ENCODE results near the gene LANCL3. TPM values are rescaled to one million over a fixed set of nuclear protein-coding genes. Genes with fewer than 3 reads are reported as not detected.
"Not testable (repeated sequence)": the region's sequence is repeated elsewhere in the genome, so short reads cannot be mapped to it uniquely, and the experiment has no call there.

LANCL3 gene
- polyA plus RNA-seq, 1 donor from 2014 or later = 0.19 TPM

- H3K27ac Mint-ChIP-seq = no peak overlapping the region
- H3K36me3 Mint-ChIP-seq = peaks cover 1% of the 10 kb centered on the region
- no peaks in the 10 kb centered on the region for H3K4me1 Mint-ChIP-seq
- no peak overlapping the region for H3K4me3 Mint-ChIP-seq
- peaks cover 6% of the 10 kb centered on the region for H3K27me3 Mint-ChIP-seq
- peaks cover 0 to 3% (median 0%) of the 10 kb centered on the region in 3 donors for H3K9me3 Mint-ChIP-seq
These were observed 18.6 kb downstream of the LANCL3 start for GRCh38 chrX:37590047-37590446.

GRCh38 chrX:37594755-37595382, 23.4 kb downstream of the LANCL3 start:
- Mint-ChIP-seq H3K27me3 (peaks cover 8% of the 10 kb centered on the region), H3K36me3 (no peaks in the 10 kb centered on the region), H3K9me3 (no peaks in the 10 kb centered on the region), H3K27ac (no peak overlapping the region), H3K4me3 (no peak overlapping the region), H3K4me1 (no peaks in the 10 kb centered on the region)

GRCh38 chrX:37599729-37600128, 28.3 kb downstream of the LANCL3 start:
- no peaks in the 10 kb centered on the region for H3K4me1 Mint-ChIP-seq
- peaks cover 19% of the 10 kb centered on the region for H3K27me3 Mint-ChIP-seq
- no peaks in the 10 kb centered on the region for H3K36me3 Mint-ChIP-seq
- no peak overlapping the region for H3K27ac Mint-ChIP-seq
- H3K4me3 Mint-ChIP-seq = no peak overlapping the region
- no peaks in the 10 kb centered on the region for H3K9me3 Mint-ChIP-seq

GRCh38 chrX:37603938-37604409, 32.5 kb downstream of the LANCL3 start:
- H3K9me3 Mint-ChIP-seq = no peaks in the 10 kb centered on the region
- no peaks in the 10 kb centered on the region for H3K4me1 Mint-ChIP-seq
- no peak overlapping the region for H3K4me3 Mint-ChIP-seq

GRCh38 chrX:37607243-37607642, 35.8 kb downstream of the LANCL3 start:
- Mint-ChIP-seq H3K4me3 (no peak overlapping the region), H3K27ac (no peak overlapping the region), H3K36me3 (no peaks in the 10 kb centered on the region), H3K4me1 (no peaks in the 10 kb centered on the region), H3K27me3 (peaks cover 19% of the 10 kb centered on the region), H3K9me3 (no peaks in the 10 kb centered on the region)

More at GRCh38 chrX:37603938-37604409, 32.5 kb downstream of the LANCL3 start:
- Mint-ChIP-seq H3K27ac (no peak overlapping the region), H3K27me3 (peaks cover 22% of the 10 kb centered on the region), H3K36me3 (no peaks in the 10 kb centered on the region)

- no peaks in the 10 kb centered on the region for H3K4me1 Mint-ChIP-seq
- no peaks in the 10 kb centered on the region for H3K36me3 Mint-ChIP-seq
- H3K27ac Mint-ChIP-seq = no peak overlapping the region
- H3K27me3 Mint-ChIP-seq = peaks cover 19% of the 10 kb centered on the region
- H3K4me3 Mint-ChIP-seq = no peak overlapping the region
- H3K9me3 Mint-ChIP-seq = no peaks in the 10 kb centered on the region
These were observed 36.7 kb downstream of the LANCL3 start for GRCh38 chrX:37608156-37608555.

GRCh38 chrX:37609727-37610126, 38.3 kb downstream of the LANCL3 start:
- H3K27me3 Mint-ChIP-seq = peaks cover 8% of the 10 kb centered on the region
- H3K4me1 Mint-ChIP-seq = no peaks in the 10 kb centered on the region
- H3K4me3 Mint-ChIP-seq = no peak overlapping the region
- H3K9me3 Mint-ChIP-seq = no peaks in the 10 kb centered on the region
- no peaks in the 10 kb centered on the region for H3K36me3 Mint-ChIP-seq
- no peak overlapping the region for H3K27ac Mint-ChIP-seq

GRCh38 chrX:37613933-37614332, 42.5 kb downstream of the LANCL3 start:
- Mint-ChIP-seq H3K4me3 (no peak overlapping the region), H3K4me1 (no peaks in the 10 kb centered on the region), H3K36me3 (no peaks in the 10 kb centered on the region), H3K27me3 (peaks cover 2% of the 10 kb centered on the region), H3K9me3 (no peaks in the 10 kb centered on the region), H3K27ac (no peak overlapping the region)

GRCh38 chrX:37627602-37628001, 56.1 kb downstream of the LANCL3 start:
- Mint-ChIP-seq H3K27me3 (no peaks in the 10 kb centered on the region), H3K36me3 (peaks cover 2% of the 10 kb centered on the region), H3K9me3 (peaks cover 0 to 2% (median 0%) of the 10 kb centered on the region in 3 donors), H3K27ac (no peak overlapping the region), H3K4me1 (no peaks in the 10 kb centered on the region), H3K4me3 (no peak overlapping the region)

GRCh38 chrX:37638047-37638446, 66.6 kb downstream of the LANCL3 start:
- H3K4me3 Mint-ChIP-seq = no peak overlapping the region
- no peaks in the 10 kb centered on the region for H3K4me1 Mint-ChIP-seq
- H3K27me3 Mint-ChIP-seq = peaks cover 6% of the 10 kb centered on the region
- no peaks in the 10 kb centered on the region for H3K9me3 Mint-ChIP-seq
- no peaks in the 10 kb centered on the region for H3K36me3 Mint-ChIP-seq
- no peak overlapping the region for H3K27ac Mint-ChIP-seq

- no peak overlapping the region for H3K27ac Mint-ChIP-seq
- H3K4me3 Mint-ChIP-seq = no peak overlapping the region
- H3K36me3 Mint-ChIP-seq = no peaks in the 10 kb centered on the region
- H3K9me3 Mint-ChIP-seq = no peaks in the 10 kb centered on the region
- peaks cover 6% of the 10 kb centered on the region for H3K27me3 Mint-ChIP-seq
- no peaks in the 10 kb centered on the region for H3K4me1 Mint-ChIP-seq
These were observed 68.7 kb downstream of the LANCL3 start for GRCh38 chrX:37640142-37640541.

- H3K27ac Mint-ChIP-seq = no peak overlapping the region
- H3K27me3 Mint-ChIP-seq = peaks cover 3% of the 10 kb centered on the region
- H3K4me1 Mint-ChIP-seq = no peaks in the 10 kb centered on the region
- H3K36me3 Mint-ChIP-seq = no peaks in the 10 kb centered on the region
- no peaks in the 10 kb centered on the region for H3K9me3 Mint-ChIP-seq
- H3K4me3 Mint-ChIP-seq = no peak overlapping the region
These were observed 70.4 kb downstream of the LANCL3 start for GRCh38 chrX:37641859-37642258.

- H3K27ac Mint-ChIP-seq = peak overlapping the region in 1 of 3 donors; percentile 27
- H3K27me3 Mint-ChIP-seq = peaks cover 2% of the 10 kb centered on the region
- no peak overlapping the region for H3K4me3 Mint-ChIP-seq
- H3K9me3 Mint-ChIP-seq = no peaks in the 10 kb centered on the region
- H3K4me1 Mint-ChIP-seq = peaks cover 0 to 2% (median 0%) of the 10 kb centered on the region in 3 donors
- no peaks in the 10 kb centered on the region for H3K36me3 Mint-ChIP-seq
These were observed 73.2 kb downstream of the LANCL3 start for GRCh38 chrX:37644381-37645305.

- H3K36me3 Mint-ChIP-seq = no peaks in the 10 kb centered on the region
- H3K9me3 Mint-ChIP-seq = no peaks in the 10 kb centered on the region
- no peak overlapping the region for H3K27ac Mint-ChIP-seq
- H3K4me1 Mint-ChIP-seq = peaks cover 0 to 2% (median 0%) of the 10 kb centered on the region in 3 donors
- no peak overlapping the region for H3K4me3 Mint-ChIP-seq
- peaks cover 2% of the 10 kb centered on the region for H3K27me3 Mint-ChIP-seq
These were observed 74.8 kb downstream of the LANCL3 start for GRCh38 chrX:37646254-37646653.

GRCh38 chrX:37650879-37651278, 79.4 kb downstream of the LANCL3 start:
- H3K36me3 Mint-ChIP-seq, H3K4me3 Mint-ChIP-seq, H3K27ac Mint-ChIP-seq: not testable (repeated sequence)

More at GRCh38 chrX:37650879-37651278, 79.4 kb downstream of the LANCL3 start:
- H3K27me3 Mint-ChIP-seq, H3K9me3 Mint-ChIP-seq, H3K4me1 Mint-ChIP-seq: not testable (repeated sequence)

All from IgD-negative memory B cell (primary cell).